GM12878 (cell line): ENCODE measurements around the gene PHACTR1.

Experiments
- BMI1 ChIP-seq: fragments of 450-650 bp; IDR thresholded peaks from 2 replicates; pipeline ENCODE4 v1.6.1; 2016; ENCODE audit warnings: mild to moderate bottlenecking, moderate library complexity, borderline replicate concordance
- EP300 ChIP-seq, 2 experiments: fragments of 150-350 bp in 1 of 2; IDR thresholded peaks; 2 replicates each; pipeline ENCODE4 v1.6.1; 2011 to 2012; ENCODE audit warnings: low read depth in 2 of 2, low read length in 2 of 2, borderline replicate concordance in 1 of 2, improper control_type of control experiment in 1 of 2, inconsistent platforms in 1 of 2; ENCODE audit not compliant: control insufficient read depth in 1 of 2
- FOS ChIP-seq: IDR thresholded peaks from 3 replicates; pipeline ENCODE4 v1.6.1; 2011; ENCODE audit warnings: borderline replicate concordance; ENCODE audit not compliant: insufficient read length; ENCODE audit errors: extremely low read depth
- MXI1 ChIP-seq: fragments of 150-350 bp; IDR thresholded peaks from 2 replicates; pipeline ENCODE4 v1.6.1; 2011; ENCODE audit warnings: low read depth, mild to moderate bottlenecking, inconsistent platforms, low read length, improper control_type of control experiment
- NFIC ChIP-seq: IDR thresholded peaks from 2 replicates; pipeline ENCODE4 v1.6.1; 2012; ENCODE audit warnings: low read depth, mild to moderate bottlenecking, inconsistent platforms, low read length, moderate library complexity
- POLR2AphosphoS5 ChIP-seq: IDR thresholded peaks from 2 replicates; pipeline ENCODE4 v1.6.1; 2011; ENCODE audit warnings: mild to moderate bottlenecking, low read length, inconsistent platforms
- RCOR1 ChIP-seq: conservative IDR thresholded peaks from 2 replicates; pipeline ENCODE4 v1.6.1; 2012; ENCODE audit warnings: low read depth, low read length, improper control_type of control experiment
- TF ChIP-seq, protein P1 (sequence below): IDR thresholded peaks from 2 replicates; pipeline ENCODE4 v1.6.1; 2012; ENCODE audit warnings: improper control_type of control experiment, low read depth, low read length; ENCODE audit not compliant: insufficient replicate concordance

DNA sequence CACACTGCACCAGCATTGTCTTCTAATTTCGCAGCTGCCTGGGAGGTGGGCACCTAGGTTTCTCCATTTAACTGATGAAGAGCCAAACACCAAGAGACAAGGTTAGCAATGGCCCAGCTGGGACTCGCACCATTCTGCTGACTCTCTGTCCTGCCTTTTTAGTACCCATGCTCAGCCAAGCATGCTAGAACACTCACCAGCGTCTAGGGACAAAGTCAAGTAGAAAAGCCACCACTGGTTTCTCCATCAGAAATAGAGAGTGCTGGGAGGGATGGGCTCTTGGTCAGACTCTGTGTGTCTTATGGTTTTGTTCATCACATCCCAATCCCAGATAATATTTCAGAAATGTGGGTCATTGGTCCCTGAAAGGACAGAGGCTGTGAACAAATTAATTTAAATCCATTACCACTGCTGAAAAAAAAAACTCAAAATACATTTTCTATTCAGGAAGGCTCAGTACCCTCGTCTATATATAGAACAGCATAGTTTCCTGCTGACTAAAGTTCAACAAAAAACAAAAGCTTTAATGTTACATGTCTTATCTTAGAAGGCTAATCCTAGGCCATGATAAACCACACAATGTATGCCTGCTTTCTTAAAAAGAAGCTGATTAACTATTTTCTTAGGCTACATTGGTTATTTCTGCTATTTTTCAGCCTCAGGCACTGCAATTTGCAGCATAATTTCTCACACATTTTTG, 500.8 kb downstream of the PHACTR1 start:
- TF ChIP-seq, protein P1, sequence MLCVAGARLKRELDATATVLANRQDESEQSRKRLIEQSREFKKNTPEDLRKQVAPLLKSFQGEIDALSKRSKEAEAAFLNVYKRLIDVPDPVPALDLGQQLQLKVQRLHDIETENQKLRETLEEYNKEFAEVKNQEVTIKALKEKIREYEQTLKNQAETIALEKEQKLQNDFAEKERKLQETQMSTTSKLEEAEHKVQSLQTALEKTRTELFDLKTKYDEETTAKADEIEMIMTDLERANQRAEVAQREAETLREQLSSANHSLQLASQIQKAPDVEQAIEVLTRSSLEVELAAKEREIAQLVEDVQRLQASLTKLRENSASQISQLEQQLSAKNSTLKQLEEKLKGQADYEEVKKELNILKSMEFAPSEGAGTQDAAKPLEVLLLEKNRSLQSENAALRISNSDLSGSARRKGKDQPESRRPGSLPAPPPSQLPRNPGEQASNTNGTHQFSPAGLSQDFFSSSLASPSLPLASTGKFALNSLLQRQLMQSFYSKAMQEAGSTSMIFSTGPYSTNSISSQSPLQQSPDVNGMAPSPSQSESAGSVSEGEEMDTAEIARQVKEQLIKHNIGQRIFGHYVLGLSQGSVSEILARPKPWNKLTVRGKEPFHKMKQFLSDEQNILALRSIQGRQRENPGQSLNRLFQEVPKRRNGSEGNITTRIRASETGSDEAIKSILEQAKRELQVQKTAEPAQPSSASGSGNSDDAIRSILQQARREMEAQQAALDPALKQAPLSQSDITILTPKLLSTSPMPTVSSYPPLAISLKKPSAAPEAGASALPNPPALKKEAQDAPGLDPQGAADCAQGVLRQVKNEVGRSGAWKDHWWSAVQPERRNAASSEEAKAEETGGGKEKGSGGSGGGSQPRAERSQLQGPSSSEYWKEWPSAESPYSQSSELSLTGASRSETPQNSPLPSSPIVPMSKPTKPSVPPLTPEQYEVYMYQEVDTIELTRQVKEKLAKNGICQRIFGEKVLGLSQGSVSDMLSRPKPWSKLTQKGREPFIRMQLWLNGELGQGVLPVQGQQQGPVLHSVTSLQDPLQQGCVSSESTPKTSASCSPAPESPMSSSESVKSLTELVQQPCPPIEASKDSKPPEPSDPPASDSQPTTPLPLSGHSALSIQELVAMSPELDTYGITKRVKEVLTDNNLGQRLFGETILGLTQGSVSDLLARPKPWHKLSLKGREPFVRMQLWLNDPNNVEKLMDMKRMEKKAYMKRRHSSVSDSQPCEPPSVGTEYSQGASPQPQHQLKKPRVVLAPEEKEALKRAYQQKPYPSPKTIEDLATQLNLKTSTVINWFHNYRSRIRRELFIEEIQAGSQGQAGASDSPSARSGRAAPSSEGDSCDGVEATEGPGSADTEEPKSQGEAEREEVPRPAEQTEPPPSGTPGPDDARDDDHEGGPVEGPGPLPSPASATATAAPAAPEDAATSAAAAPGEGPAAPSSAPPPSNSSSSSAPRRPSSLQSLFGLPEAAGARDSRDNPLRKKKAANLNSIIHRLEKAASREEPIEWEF, result no peak
- TF ChIP-seq MXI1 (no peak), RCOR1 (no peak), FOS (no peak), POLR2AphosphoS5 (no peak), NFIC (no peak), BMI1 (no peak), EP300 (IDR thresholded peaks at IDR 0.05; ENCODE audit: borderline replicate concordance in 1 of 2, control insufficient read depth in 1 of 2, low read depth in 2 of 2, low read length in 2 of 2) (no peak)
